T-helper 2 cell treated with Interferon-gamma antibody and Interleukin-4, amounts not matched to agents 100 ng/mL and 5 ng/mL, for 36 hours (primary cell): Measurements from ENCODE around the gene LHFPL3. TPM values are rescaled to one million over a fixed set of nuclear protein-coding genes. Genes with fewer than 3 reads are reported as not detected.

Experiments
- intact Hi-C: fragments of 100-400 bp; cut with micrococcal nuclease; formaldehyde crosslinking; loops from one replicate; pipeline ENCODE4 v1.15.1; 2023
- total RNA-seq: library from RNA; stranded (reverse); gene quantifications from 2 replicates; pipeline ENCODE4 v1.2.3, GENCODE V29; 2022

Gene LHFPL3
- total RNA-seq, 1 donor from 2014 or later = not detected

- intact Hi-C loops = no loop called here
Measured at GRCh38 chr7:104841798-104842197, 513.4 kb downstream of the LHFPL3 start.

- intact Hi-C loops = no loop called here
Measured at GRCh38 chr7:104843198-104843597, 514.8 kb downstream of the LHFPL3 start.

- intact Hi-C loops = loop anchor here (5.0 kb wide), 1 partner anchor 1273 kb away; no protein-coding TSS in a partner anchor
Measured at GRCh38 chr7:104845557-104845956, 517.2 kb downstream of the LHFPL3 start.

GRCh38 chr7:104846731-104847130 lies 518.3 kb downstream of the LHFPL3 start:
- intact Hi-C loops = loop anchor here (5.0 kb wide), 1 partner anchor 1274 kb away; no protein-coding TSS in a partner anchor

- intact Hi-C loops = loop anchor here (1.0 to 5.0 kb wide), 2 partner anchors 617 to 1276 kb away; no protein-coding TSS in a partner anchor
Measured at GRCh38 chr7:104848138-104848990, 520.0 kb downstream of the LHFPL3 start.

- intact Hi-C loops = no loop called here
Measured at GRCh38 chr7:104850374-104850773, 522.0 kb downstream of the LHFPL3 start.

GRCh38 chr7:104851268-104851667 lies 522.9 kb downstream of the LHFPL3 start:
- intact Hi-C loops = no loop called here

GRCh38 chr7:104852386-104852785 lies 524.0 kb downstream of the LHFPL3 start:
- intact Hi-C loops = no loop called here

- intact Hi-C loops = no loop called here
Measured at GRCh38 chr7:104855861-104856260, 527.5 kb downstream of the LHFPL3 start.

- intact Hi-C loops = no loop called here
Measured at GRCh38 chr7:104857458-104858425, 529.3 kb downstream of the LHFPL3 start.

GRCh38 chr7:104859754-104860426 lies 531.5 kb downstream of the LHFPL3 start:
- intact Hi-C loops = no loop called here

- intact Hi-C loops = no loop called here
Measured at GRCh38 chr7:104861729-104862390, 533.5 kb downstream of the LHFPL3 start.

- intact Hi-C loops = no loop called here
Measured at GRCh38 chr7:104862719-104863118, 534.3 kb downstream of the LHFPL3 start.

GRCh38 chr7:104873401-104873800 lies 545.0 kb downstream of the LHFPL3 start:
- intact Hi-C loops = no loop called here

- intact Hi-C loops = no loop called here
Measured at GRCh38 chr7:104878577-104878976, 550.2 kb downstream of the LHFPL3 start.

- intact Hi-C loops = loop anchor here (1.0 kb wide), 1 partner anchor 35 kb away; no protein-coding TSS in a partner anchor
Measured at GRCh38 chr7:104883248-104883717, 554.9 kb downstream of the LHFPL3 start.

GRCh38 chr7:104883718-104884452 lies 555.5 kb downstream of the LHFPL3 start:
- intact Hi-C loops = loop anchor here (1.0 kb wide), 1 partner anchor 34 kb away; no protein-coding TSS in a partner anchor

GRCh38 chr7:104886651-104887050 lies 558.2 kb downstream of the LHFPL3 start:
- intact Hi-C loops = no loop called here

GRCh38 chr7:104890216-104890615 lies 561.8 kb downstream of the LHFPL3 start:
- intact Hi-C loops = no loop called here

GRCh38 chr7:104891949-104892348 lies 563.5 kb downstream of the LHFPL3 start:
- intact Hi-C loops = no loop called here
